Glomerular visceral epithelial cell (primary cell): ENCODE measurements around the gene SEPTIN5.
A peak's percentile ranks its signal among the peaks of the same experiment; 100 is the strongest.

Experiments used
- DNase-seq: peaks from one replicate; pipeline ENCODE4 v3.0.0-alpha.2; 2016; ENCODE audit errors: extremely low spot score

The SEPTIN5 gene

GRCh38 chr22:19760951-19761724 is 46.8 kb downstream of the SEPTIN5 start:
- DNase-seq, result no peak

- no peak for DNase-seq
These were observed 47.6 kb downstream of the SEPTIN5 start for GRCh38 chr22:19761725-19762567.

- DNase-seq, result no peak
These were observed 48.5 kb downstream of the SEPTIN5 start for GRCh38 chr22:19762568-19763457.

GRCh38 chr22:19763458-19764298 is 49.4 kb downstream of the SEPTIN5 start:
- DNase-seq, result no peak

GRCh38 chr22:19764299-19764593 is 49.9 kb downstream of the SEPTIN5 start:
- DNase-seq, result no peak

GRCh38 chr22:19764636-19765476 is 50.6 kb downstream of the SEPTIN5 start:
- DNase-seq, result no peak

- no peak for DNase-seq
These were observed 51.4 kb downstream of the SEPTIN5 start for GRCh38 chr22:19765477-19766239.

GRCh38 chr22:19766240-19766510 is 51.9 kb downstream of the SEPTIN5 start:
- no peak for DNase-seq

GRCh38 chr22:19766511-19767426 is 52.5 kb downstream of the SEPTIN5 start:
- peak; percentile 9 for DNase-seq

GRCh38 chr22:19767427-19768341 is 53.4 kb downstream of the SEPTIN5 start:
- DNase-seq, result no peak

- no peak for DNase-seq
These were observed 55.1 kb downstream of the SEPTIN5 start for GRCh38 chr22:19769393-19769715.

GRCh38 chr22:19770349-19771220 is 56.3 kb downstream of the SEPTIN5 start:
- no peak for DNase-seq

- no peak for DNase-seq
These were observed 58.0 kb downstream of the SEPTIN5 start for GRCh38 chr22:19772422-19772672.
